Ovary (tissue), 9 donors: ENCODE data around the gene CNOT3. TPM values are rescaled to one million over a fixed set of nuclear protein-coding genes. Genes with fewer than 3 reads are reported as not detected.

Source experiments
- DNase-seq, 5 donors: peaks; one replicate each; pipeline ENCODE4 v3.0.0-alpha.2; 2019 to 2020
- H3K27ac ChIP-seq, 2 donors: fragments of 200-600 bp; one replicate each; pipeline versions ENCODE4 v1.5.1 to v1.8.0; 2019 to 2022
- H3K27me3 ChIP-seq: fragments of 200-600 bp; one replicate; pipeline ENCODE4 v1.8.0; 2022
- H3K36me3 ChIP-seq: fragments of 200-600 bp; sonication (generic); one replicate; pipeline ENCODE4 v1.5.1; 2019
- H3K4me1 ChIP-seq: one replicate; pipeline ENCODE4 v1.8.1; 2013; ENCODE audit warnings: mild to moderate bottlenecking, moderate library complexity; ENCODE audit not compliant: insufficient read depth
- H3K4me3 ChIP-seq: fragments of 200-600 bp; sonication (generic); one replicate; pipeline ENCODE4 v1.5.1; 2017
- H3K9me3 ChIP-seq, 2 donors: fragments of 200-600 bp in 1 of 2; sonication (generic) in 1 of 2; one replicate each; pipeline versions ENCODE4 v1.5.1 to v1.8.1; 2013 to 2019; ENCODE audit warnings: mild to moderate bottlenecking in 1 of 2, moderate library complexity in 1 of 2
- CTCF ChIP-seq, 3 donors: fragments of 450-650 bp in 2 of 3; fragments of 200-600 bp in 1 of 3; IDR thresholded peaks; one replicate each; pipeline versions ENCODE4 v1.5.1 to v1.8.0; 2016 to 2022; ENCODE audit warnings: antibody characterized with exemption in 3 of 3, mild to moderate bottlenecking in 1 of 3
- EP300 ChIP-seq: sonication (generic); formaldehyde crosslinking; IDR thresholded peaks from one replicate; pipeline ENCODE4 v1.6.1; 2017; ENCODE audit warnings: antibody characterized with exemption
- POLR2A ChIP-seq: fragments of 450-650 bp; IDR thresholded peaks from one replicate; pipeline ENCODE4 v1.6.1; 2017; ENCODE audit warnings: antibody characterized with exemption, mild to moderate bottlenecking, moderate library complexity
- WGBS, 3 donors: extraction: QIAGEN DNeasy Blood & Tissue Kit in 1 of 3; methylation state at CpG; one replicate each; pipeline versions ENCODE4 v1.1.5 to v1.1.7; 2013 to 2017; 5-methylcytosine and 5-hydroxymethylcytosine counted together
- intact Hi-C, 4 donors: fragments of 100-400 bp; cut with DNase I; formaldehyde crosslinking; loops; one replicate each; pipeline versions ENCODE4 v1.11.0 to v1.15.1; 2022 to 2023
- polyA plus RNA-seq, 2 donors: library from polyadenylated mRNA; stranded (reverse); fragments of 200-250 nt in 1 of 2; fragments of 350-450 nt in 1 of 2; fragmentation: Illumina TruSeq in 1 of 2; extraction: RNeasy Lipid Tissue Mini Kit (QIAGEN cat#74804) in 1 of 2; gene quantifications; one replicate each; pipeline ENCODE4 v1.2.3, GENCODE V29; 2013 to 2014
- total RNA-seq, 7 donors: library from RNA; depleted of rRNA in 2 of 7; stranded (reverse); fragments of >200 nt in 2 of 7; fragmentation: NEBNext Ultra II Directional in 3 of 7; extraction: Animal tissue kit (Norgen Biotek cat#: 25700) in 3 of 7; gene quantifications; one replicate each; pipeline versions ENCODE4 v1.1.0 to v1.2.4, GENCODE V29; 2016 to 2023
- donor health status: DM: no; HTN: no; CAD: no; lungs with moderate emphysema.
- donor health status: DM: no; HTN: no; CAD: no.
- donor health status: Bipolar disorder and iron deficiency.
- donor health status: DM: yes; HTN: yes; CAD: no.
- donor health status: DM: no; HTN: no; CAD: no.
- donor health status: DM: yes; HTN: yes; CAD: no.

Gene CNOT3
- total and polyA plus RNA-seq, 9 donors, result 14.4 to 65.6 (median 41.6) TPM

- TF ChIP-seq EP300 (no peak), CTCF (IDR thresholded peaks at IDR 0.05) (no peak), POLR2A (no peak)
- H3K36me3 ChIP-seq, result no peaks in the 10 kb centered on the region
- no peaks in the 10 kb centered on the region for H3K4me1 ChIP-seq
- DNase-seq, result no peak
- H3K9me3 ChIP-seq, result no peaks in the 10 kb centered on the region
- no peak overlapping the region for H3K27ac ChIP-seq
- 40 to 51% (median 44%) methylated on average over 15 of the region's 15 CpGs for WGBS, 3 donors
- no peaks in the 10 kb centered on the region for H3K27me3 ChIP-seq
- no peak overlapping the region for H3K4me3 ChIP-seq
- intact Hi-C loops, result loop anchor here in 2 of 4 donors (5.0 to 10.0 kb wide), 2 partner anchors 59 to 61 kb away; no protein-coding TSS in a partner anchor
These were observed 35.8 kb downstream of the CNOT3 start for GRCh38 chr19:54173359-54173699.

- TF ChIP-seq POLR2A (no peak), EP300 (no peak), CTCF (IDR thresholded peaks at IDR 0.05) (no peak)
- 57 to 61% (median 60%) methylated on average over 18 to 25 of the region's 25 CpGs for WGBS, 3 donors
- Histone ChIP-seq H3K4me1 (no peaks in the 10 kb centered on the region), H3K36me3 (no peaks in the 10 kb centered on the region), H3K27me3 (no peaks in the 10 kb centered on the region), H3K9me3 (no peaks in the 10 kb centered on the region), H3K27ac (no peak overlapping the region), H3K4me3 (no peak overlapping the region)
- intact Hi-C loops, result loop anchor here in 2 of 4 donors (5.0 to 10.0 kb wide), 2 partner anchors 58 to 61 kb away; no protein-coding TSS in a partner anchor
- no peak for DNase-seq
These were observed 36.6 kb downstream of the CNOT3 start for GRCh38 chr19:54173951-54174834.

- 73 to 82% (median 73%) methylated on average over 23 of the region's 23 CpGs for WGBS, 3 donors
- no peak for TF ChIP-seq EP300
- no peak for TF ChIP-seq POLR2A
- TF ChIP-seq CTCF (IDR thresholded peaks at IDR 0.05), result no peak
- Histone ChIP-seq H3K36me3 (no peaks in the 10 kb centered on the region), H3K4me1 (no peaks in the 10 kb centered on the region), H3K4me3 (no peak overlapping the region), H3K27ac (no peak overlapping the region), H3K27me3 (no peaks in the 10 kb centered on the region), H3K9me3 (no peaks in the 10 kb centered on the region)
- intact Hi-C loops, result loop anchor here in 1 of 4 donors (10.0 kb wide), 1 partner anchor 56 kb away; no protein-coding TSS in a partner anchor
- no peak for DNase-seq
These were observed 41.2 kb downstream of the CNOT3 start for GRCh38 chr19:54178581-54179261.

GRCh38 chr19:54179262-54179852 is 41.8 kb downstream of the CNOT3 start:
- no peak overlapping the region for H3K27ac ChIP-seq
- H3K27me3 ChIP-seq, result no peaks in the 10 kb centered on the region
- intact Hi-C loops, result loop anchor here in 1 of 4 donors (10.0 kb wide), 1 partner anchor 55 kb away; no protein-coding TSS in a partner anchor
- DNase-seq, result no peak
- H3K9me3 ChIP-seq, result no peaks in the 10 kb centered on the region
- no peak overlapping the region for H3K4me3 ChIP-seq
- 82 to 92% (median 86%) methylated on average over 10 of the region's 10 CpGs for WGBS, 3 donors
- TF ChIP-seq CTCF (IDR thresholded peaks at IDR 0.05), result no peak
- TF ChIP-seq EP300, result no peak
- TF ChIP-seq POLR2A, result no peak
- H3K36me3 ChIP-seq, result no peaks in the 10 kb centered on the region
- H3K4me1 ChIP-seq, result no peaks in the 10 kb centered on the region
